IPS-NIHi7 (cell line): ENCODE data around the gene CKM.

Experiments
- DNase-seq: peaks from one replicate; pipeline ENCODE4 v3.0.0; 2012; ENCODE audit warnings: mixed read lengths; ENCODE audit errors: extremely low spot score

The CKM gene

DNA sequence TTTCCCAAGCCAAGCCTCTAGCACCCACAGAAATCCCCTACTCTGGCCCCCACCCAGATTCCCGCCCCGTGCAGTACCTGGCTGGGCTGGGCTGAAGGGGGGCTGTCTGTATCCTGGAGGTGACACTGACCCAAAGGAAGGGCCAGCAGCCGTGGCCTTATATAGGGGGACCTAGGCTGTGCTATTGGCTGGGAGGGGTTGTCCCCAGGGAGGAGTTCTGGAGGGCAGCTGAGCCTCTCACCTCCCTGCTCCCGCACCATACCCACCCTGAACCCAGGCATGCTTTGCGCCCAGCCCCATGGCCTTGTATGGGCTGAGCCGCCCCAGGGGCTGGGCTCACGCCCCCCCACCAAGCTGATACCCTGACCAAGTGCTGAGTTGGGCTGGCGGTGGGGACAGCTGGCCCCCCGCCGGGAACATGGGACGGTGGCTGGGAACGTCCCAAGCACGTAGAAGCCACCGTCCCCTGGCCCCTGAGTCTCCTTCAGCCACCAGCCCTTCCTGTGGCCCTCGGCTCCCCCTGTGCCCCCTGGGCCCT is at the start of gene CKM:
TSS of gene CKM (minus strand) at position 132 of the 538 bp plus-strand sequence. CDS start 3,162 bp downstream, outside the sequence.
- DNase-seq, result no peak

DNA sequence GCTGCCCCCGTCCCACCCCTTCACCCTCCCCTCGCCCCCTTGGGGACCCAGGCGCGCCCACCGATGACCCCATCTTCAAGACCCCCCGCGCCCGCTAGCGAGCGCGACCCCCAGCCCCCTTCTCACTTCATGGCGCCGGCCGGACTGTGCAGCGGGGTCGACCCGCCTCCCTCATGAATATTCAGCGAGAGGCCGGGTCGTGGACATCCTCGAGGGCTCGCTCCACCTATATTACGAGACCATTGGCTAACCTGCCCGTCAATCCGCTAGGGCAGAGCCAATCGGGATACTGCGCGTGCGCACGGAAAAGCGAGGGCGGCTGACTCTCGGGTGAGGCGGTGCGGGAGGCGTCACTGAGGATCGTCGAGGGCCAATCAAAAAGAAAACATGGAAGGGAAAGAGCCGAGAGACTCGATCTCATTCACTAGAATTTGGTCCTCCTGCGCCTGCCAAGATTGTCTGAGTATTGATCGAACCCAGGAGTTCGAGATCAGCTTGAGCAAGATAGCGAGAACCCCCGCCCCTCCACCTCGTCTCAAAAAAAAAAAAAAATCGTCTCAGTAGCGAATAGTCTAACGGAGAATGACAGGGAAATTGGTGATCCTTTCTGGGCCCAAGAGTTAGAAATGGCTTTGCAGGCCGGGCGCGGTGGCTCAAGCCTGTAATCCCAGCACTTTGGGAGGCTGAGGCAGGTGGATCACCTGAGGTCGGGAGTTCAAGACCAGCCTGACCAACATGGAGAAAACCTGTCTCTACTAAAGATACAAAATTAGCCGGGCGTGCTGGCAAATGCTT is 47.9 kb upstream of the CKM start, which contains the start of gene ERCC2:
TSS of gene ERCC2 (minus strand) at position 164 of the 795 bp plus-strand sequence. CDS start at position 131, 33 bp downstream.
- peak; percentile 100 for DNase-seq

DNA sequence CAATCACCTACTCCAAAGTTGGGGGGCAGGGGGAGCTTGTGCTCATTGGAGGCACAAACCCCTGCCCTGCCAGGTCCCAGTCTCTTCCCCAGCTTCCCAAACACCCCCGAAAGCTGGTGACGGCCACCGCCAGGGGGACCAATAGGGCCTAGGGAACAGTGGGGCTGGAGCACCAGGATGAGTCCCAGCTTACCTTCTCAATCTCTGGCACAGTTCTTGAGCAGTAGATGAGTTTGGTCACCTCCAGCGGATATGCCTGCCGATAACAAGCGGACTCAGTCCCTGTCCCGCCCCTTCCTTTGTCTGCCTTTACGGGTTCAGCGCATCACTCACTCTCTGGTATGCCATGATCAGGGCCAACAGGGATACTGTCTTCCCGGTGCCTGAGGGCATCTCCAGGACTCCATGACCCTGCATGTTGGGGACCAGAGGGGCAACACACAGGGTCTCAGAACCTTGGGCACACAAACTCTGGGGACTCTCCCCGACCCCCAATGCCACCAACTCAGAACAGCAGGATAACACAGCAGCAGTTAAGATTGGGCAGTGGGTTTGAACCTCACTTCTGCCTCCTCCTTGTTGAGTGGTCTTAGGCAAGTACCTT is 46.2 kb upstream of the CKM start:
- DNase-seq, result no peak

DNA sequence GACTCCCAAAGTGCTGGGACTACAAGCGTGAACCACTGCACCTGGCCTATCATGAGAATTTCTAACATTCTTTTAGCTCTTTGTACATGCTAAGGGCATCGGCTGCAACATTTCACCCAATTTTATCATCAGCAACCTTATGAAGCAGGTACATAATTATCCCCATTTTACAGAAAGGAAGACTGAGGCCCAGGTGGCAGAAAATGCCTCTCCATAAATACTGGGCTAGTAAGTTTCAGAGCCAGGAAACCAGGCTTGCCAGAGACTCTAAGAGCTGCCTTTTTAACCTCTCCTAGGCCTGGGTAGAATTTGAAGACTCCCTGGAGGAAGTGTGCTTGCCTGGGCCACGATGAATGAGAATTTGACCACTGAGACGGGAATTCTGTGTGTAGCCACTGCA is 45.5 kb upstream of the CKM start:
- no peak for DNase-seq

DNA sequence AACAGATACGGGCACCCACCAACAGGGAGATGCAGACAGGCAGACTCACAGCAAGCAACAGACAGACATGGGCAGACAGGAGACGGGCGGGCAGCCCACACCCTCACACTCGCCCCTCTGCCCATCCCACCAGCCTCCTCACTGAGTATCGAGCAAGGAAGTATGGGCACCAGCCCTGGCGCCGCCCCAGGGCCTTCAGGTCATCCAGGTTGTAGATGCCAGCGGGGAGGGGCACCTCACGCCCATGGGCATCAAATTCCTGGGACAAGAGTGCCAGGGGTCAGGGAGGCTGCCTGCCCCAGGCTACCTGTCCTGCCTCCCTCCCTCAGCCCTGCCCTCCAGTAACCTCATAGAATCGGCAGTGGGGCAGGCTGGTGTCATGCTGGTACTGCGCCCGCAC is 42.0 kb upstream of the CKM start:
- no peak for DNase-seq

DNA sequence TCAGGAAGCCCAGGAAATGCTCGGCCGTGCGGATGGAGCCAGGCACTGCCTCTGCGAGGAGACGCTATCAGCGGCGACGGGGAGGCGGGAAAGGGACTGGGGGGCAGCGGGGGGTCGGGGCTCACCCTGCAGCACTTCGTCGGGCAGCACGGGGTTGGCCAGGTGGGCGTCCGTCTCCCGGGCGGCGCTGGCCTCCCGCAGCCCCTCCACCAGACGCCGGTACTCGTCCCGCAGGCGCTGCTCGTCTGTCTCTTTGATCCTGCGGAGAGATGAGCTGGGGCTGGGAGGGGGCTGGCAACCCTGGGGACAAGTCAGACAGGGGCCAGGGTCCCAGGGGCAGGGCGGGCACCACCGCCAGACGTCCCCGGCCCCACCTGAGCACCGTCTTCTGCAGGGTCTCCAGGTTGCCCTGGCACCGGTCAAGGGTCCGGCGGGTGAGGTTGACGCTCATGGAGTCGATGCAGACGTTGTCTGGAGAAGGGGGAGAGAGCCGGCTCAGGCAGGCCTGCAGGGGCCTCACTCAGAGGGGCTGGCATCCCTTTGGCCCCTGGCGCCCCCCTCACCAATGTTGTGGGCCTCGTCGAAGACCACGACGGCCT is 41.3 kb upstream of the CKM start:
- no peak for DNase-seq

DNA sequence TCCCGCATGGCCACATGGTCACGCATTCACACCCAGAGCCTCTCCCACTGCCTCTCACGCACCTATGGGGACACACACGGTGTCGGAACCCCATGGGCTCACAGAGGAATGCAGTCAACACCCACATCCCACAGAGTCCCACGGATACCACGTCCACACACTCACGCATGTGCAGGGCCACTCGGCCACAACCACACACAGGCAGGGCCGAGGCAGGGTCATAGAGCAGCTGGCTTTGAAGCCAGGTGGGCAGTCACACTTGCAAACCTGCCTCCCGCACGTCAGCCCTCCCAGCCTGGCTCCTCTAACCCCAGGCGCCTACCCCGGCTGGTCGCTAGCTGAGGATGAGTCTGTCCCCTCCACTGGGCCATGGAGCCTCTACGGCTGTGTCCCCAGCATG is 39.6 kb upstream of the CKM start:
- DNase-seq, result no peak

DNA sequence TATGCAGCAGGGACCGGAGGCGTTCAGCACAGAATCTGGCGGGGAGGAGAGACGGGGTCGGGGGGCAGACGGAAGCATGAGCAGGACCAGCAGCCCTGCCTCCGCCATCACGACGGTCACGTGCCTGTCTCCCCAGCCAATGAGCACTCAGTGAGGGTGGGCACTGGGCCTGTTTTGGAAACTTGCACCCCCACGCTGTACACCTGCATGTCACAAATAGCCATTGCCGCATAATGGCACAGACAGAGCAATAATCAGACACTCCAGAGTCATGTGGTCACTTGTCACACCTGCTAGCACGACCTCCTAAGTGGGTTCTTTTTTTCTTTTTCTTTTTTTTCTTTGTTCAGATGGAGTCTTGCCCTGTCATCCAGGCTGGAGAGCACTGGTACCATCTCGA is 38.9 kb upstream of the CKM start:
- no peak for DNase-seq

DNA sequence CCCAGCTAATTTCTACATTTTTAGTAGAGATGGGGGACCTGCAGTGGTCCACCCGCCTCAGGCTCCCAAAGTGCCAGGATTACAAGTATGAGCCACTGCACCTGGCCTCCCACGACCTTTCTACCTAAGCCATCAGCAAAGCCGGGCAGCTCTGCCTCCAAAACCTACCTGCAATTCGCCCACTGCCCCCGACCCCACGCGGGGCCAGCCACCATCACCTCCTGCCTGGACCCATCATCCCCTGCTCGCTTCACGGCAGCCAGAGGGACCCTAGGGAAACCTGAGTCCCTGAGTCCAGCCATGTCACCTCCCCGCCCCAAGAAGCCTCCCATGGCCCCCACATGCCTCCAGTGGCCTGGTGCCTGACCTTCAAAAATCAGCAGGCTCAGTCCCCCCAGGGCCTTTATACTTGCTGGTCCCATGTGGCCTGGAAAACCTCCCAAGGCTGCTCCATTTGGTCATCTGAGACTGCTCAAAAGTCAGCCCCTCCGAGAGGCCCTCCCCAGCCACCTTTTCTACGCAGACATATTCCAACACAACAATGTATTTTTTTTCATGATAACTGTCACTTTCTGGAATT is 35.6 kb upstream of the CKM start:
- DNase-seq, result no peak

DNA sequence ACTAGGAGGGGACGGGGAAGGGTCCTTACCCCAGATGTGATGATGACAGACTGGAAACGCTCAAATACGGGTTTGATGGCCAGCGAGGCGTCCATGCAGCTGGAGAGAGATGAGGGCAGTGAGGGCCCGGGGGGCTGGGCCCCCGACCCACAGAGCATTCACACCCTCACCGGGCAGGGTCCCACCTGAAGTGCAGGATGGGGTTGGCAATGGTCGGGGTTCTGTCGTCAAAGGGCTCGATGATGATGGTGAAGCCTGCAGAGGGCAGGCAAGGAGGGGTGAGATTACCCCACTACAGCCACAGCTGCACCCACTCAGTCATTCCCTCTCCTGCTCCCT is 34.7 kb upstream of the CKM start:
- no peak for DNase-seq

DNA sequence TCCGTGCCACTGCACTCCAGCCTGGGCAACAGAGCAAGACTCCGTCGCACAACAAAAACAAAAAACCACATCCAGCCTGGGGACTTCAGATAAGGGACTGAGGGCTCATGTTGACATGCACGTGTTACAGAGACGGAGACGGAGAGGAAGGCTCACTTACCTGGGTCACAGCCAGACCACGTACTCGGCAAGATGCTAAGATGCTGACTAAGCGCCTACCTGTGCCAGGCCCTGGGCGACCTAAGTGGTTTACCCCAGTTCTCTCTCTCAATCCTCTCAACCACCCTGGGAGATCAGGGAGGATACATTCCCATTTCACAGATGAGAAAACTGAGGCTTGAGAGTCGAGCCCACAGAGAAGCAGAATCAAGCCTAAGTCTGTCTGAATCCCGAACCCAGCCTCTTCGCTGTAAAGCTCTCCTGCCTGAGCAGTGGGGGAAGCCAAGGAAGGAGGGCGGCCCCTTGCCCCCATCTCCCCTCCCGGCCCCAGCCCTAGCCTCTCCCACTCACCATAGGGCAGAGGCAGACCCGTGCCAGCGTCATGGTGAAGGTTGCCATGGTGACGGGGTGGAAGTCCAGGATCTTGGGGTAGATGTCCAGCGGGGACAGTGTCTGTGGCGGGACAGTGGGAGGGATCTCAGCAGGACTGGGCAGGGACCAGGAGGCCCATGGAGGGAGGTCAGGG is 34.2 kb upstream of the CKM start:
- DNase-seq, result no peak

DNA sequence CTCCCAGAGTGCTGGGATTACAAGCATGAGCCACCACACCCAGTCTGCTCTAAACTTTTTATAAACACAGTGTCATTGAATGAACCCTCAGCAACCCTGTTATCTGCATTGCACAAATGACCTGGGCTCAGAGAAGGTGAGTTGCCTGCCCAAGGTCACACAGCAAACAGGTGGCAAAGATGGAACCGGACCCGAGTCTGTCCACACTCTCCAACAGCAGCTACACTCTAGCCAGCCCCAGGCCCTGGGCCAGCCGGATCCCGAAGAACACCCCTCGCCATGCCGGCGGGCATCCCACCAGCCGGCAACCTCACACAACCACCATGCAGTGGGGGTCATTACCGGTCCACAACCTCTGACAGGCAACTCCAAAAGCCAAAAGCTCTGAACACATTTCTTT is 33.2 kb upstream of the CKM start:
- DNase-seq, result no peak

DNA sequence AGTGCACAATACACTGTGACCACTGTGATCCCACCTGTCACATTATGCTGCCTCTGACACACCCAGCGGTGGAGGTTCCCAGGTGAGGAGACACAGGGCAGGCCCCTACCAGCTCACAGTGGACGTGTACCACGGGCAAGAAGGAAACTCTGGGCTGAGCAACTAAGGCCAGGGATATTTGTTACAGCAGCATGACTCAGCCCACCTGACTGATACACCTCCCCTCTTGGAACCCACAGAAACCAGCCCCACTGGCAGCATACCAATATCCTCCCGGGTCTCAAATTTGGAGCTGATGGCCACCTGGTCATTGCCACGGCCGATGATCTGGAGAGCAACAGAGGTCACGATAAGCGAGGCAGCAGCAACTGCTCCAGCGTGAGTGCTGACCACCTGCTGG is 32.7 kb upstream of the CKM start:
- no peak for DNase-seq

DNA sequence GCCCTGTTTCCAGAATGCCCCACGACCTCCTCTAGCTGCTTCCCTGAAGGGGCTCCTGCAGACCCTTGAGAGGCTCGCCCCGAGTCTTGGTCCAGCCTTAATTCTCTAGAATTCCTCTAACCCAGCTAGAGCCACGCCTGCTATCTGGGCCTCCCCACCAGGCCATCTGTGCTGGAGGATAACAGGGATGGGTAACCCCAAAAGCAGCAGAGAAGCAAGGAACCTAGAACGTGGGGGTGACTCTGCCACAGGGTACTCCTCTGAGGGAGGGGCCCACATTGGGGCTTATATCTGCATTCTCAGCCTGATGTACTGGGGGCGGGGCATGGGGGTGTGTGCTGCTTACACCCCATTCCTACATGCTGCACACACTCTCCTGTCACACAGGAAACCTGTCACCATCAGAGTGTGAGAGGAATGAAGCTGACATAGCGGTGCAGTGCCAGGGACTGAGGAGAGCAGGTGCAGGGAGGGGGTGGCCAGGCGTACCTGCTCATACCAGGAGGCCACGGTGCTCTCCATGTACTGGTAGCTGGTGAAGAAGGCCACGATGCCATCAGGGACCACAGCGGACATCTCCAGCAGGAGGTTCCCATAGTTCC is 31.7 kb upstream of the CKM start:
- no peak for DNase-seq

DNA sequence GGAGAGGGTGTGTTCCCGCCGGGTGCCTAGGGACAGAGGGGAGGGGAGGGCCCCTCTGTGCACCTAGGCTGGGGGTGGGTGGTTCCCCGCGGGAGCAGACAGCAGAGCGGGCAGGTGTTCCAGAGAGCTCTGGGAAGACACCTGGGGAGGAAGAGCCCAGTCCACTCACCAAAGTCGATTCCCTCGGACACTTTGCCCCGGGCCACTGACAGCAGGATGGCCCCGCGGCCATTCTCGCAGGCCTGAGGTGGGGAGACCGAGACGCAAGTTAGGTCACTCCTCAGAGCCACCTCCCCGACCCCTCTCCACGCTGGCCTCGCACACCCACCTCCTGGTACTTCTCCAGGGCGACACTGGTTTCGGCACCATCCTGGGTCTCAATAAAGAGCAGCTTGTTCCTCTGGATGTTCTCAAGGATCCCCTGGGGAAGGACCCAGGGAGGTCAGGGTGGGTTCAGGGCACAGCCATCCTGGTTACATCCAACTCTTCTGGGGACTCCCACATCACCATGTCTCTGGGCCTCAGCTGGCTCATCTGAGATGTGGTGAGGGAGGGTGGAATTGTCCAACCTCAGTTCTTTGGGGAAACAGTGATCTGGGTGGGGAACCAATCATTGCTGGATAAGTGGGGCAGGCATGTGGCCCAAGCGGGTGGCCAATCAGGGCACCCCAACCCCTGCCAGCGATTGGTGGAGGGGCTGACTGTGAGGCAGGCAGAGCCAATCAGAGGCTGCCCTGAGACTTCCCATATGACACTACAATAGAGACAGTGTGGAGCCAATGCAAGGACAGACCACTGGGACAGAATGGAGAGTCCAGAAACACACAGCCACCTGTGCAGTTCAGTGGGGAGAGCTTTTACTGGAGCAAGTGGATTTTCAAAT is 30.5 kb upstream of the CKM start:
- no peak for DNase-seq

DNA sequence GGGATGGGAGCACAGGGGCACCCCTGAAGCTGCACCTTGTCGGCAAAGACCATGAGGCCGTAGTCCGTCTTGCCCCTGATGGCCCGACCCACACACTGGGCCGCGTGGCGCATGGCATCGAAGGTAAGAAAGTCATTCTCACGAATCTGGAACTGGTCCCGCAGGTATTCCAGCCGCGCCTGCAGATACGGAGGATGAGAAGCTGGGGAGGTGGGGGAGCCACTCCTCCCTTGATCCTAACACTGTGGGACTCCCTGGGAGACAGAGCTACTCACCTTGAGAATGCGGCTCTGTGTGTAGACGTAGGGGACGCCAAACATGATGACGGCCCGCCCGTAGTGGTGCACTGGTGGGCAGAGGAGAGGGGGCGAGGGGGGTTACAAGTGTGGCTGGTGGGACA is 29.8 kb upstream of the CKM start:
- DNase-seq, result no peak

DNA sequence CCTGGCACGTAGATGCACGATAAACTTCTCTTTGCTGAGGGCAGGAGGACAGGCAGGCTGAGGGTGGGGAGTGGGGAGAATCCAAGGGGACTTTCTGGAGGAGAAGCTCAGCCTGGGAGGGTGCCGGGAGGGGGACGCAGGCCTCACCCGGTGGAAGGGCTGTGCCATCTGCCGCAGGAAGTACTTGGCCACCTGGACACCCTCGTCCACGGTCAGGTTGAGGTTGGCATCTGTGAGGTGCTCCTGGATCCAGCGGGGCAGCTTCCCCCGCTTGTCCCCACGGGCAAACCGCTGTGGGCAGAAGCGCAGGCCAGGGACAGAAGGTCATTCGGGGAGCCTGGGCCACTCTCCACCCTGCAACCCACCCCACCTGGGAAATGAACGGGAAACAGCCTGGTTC is 29.4 kb upstream of the CKM start:
- DNase-seq, result no peak

DNA sequence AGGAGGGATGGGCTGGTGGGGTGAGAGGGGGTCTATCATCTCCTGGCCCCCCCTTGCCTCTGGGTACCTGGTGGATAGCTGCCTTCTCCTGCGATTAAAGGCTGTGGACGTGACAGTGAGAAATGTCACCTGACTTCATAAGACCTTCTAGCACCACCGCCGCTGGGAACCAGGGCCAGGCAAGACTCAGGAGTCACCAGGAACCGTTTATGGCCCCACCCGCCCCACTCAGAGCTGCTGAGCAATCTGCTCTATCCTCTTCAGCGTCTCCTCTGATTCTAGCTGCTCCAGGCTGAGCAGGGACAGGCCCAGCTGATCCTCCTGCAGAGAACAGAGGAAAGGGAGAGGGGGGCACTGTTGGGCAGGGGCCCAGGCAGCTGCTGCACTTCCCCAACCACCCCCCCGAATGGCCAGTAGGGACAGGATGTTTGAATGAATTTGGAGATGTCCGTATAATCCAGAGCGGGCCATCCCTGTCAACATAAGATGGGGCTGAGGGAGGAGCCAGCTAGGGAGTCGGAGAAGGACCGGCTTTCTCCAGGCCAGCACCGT is 28.8 kb upstream of the CKM start:
- DNase-seq, result no peak

DNA sequence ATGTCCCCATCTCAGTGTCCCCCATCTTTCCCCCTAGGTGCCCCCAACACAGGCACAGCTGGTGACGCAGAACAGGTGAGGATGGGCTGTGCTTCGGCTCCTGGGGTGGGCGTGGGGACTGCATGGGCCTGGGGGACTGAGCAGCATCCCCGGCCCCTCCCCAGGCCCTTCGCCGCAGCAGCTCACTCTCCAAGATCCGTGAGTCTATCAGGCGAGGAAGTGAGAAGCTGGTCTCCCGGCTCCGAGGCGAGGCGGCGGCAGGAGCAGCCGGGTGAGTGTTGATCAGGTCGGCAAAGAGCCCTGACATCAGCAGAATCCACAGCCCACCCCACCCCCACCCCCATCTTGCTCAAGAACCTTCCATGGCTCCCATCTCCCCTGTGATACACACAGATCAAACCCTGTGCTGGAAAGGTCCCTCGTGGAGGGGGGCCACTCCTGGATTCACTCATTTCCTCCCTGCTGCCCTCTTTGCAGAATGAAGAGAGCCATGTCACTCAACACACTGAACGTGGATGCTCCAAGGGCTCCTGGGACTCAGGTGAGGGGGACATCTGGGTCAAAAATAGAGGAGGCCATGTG is 27.9 kb upstream of the CKM start:
- no peak for DNase-seq

DNA sequence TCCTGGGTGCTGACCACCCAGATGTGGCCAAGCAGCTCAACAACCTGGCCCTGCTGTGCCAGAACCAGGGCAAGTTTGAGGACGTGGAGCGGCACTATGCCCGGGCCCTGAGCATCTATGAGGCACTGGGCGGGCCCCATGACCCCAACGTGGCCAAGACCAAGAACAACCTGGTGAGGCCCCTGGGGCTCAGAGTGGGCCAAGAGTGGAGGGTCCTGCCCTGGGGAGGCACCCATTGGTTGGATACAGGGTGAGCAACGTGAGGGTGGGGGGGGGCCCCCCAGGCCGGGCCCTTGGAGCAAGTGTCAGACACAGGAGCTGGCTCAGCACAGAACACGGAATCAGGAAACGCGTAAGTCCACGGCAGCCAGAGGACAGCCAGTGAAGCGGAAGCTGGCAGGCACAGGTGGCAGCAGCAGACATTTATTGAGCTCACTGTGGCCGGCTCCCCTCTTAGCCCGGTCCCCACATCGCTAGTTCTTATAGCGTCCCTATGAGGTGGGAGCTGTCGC is 26.8 kb upstream of the CKM start:
- DNase-seq, result no peak
